Measurements from ENCODE around the gene RAD52.

DNA sequence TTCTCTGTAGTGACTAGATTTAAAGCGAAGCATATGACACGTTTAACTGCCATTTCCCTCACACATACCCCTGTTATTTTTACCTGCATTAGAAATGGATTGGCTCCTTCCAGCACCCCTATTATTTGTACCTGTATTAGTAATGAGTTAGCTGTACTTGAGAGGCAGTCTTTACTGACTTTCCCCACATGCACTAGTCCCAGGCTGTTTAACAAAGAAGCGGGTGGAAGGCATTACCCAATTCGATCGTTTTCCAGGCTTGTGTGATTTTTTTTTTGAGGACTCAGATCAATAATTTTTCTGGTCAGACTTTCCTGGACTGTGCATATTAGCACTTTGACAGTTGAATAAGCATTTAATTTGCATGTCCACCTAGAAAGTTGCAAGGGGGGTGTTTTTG lies 46.4 kb downstream of the RAD52 start:
- no peak for TF ChIP-seq POLR2AphosphoS5 (IDR thresholded peaks at IDR 0.05)
- TF ChIP-seq, protein P1, sequence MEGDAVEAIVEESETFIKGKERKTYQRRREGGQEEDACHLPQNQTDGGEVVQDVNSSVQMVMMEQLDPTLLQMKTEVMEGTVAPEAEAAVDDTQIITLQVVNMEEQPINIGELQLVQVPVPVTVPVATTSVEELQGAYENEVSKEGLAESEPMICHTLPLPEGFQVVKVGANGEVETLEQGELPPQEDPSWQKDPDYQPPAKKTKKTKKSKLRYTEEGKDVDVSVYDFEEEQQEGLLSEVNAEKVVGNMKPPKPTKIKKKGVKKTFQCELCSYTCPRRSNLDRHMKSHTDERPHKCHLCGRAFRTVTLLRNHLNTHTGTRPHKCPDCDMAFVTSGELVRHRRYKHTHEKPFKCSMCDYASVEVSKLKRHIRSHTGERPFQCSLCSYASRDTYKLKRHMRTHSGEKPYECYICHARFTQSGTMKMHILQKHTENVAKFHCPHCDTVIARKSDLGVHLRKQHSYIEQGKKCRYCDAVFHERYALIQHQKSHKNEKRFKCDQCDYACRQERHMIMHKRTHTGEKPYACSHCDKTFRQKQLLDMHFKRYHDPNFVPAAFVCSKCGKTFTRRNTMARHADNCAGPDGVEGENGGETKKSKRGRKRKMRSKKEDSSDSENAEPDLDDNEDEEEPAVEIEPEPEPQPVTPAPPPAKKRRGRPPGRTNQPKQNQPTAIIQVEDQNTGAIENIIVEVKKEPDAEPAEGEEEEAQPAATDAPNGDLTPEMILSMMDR (IDR thresholded peaks at IDR 0.05), result no peak
- no peak for TF ChIP-seq POLR2A (IDR thresholded peaks at IDR 0.05)

Measured in prostate gland (tissue), 2 donors.